AG04449 (cell line): ENCODE data around the gene PDP2.

ENCODE experiments used
- CTCF ChIA-PET: fragments of 350-600 bp; formaldehyde crosslinking; extraction: SDS; loops from one replicate; lab custom pipeline; 2021; ENCODE audit warnings: antibody characterized with exemption; lab: Yijun Ruan, JAX
- POLR2A ChIA-PET: fragments of 400-600, 350-600 bp; formaldehyde crosslinking; extraction: SDS; loops from one replicate; lab custom pipeline; 2020; ENCODE audit warnings: antibody characterized with exemption, inconsistent platforms; lab: Yijun Ruan, JAX
- DNase-seq: peaks from one replicate; pipeline ENCODE4 v3.0.0-alpha.2; 2010; ENCODE audit warnings: low read depth, low spot score
- H3K4me3 ChIP-seq: 2 replicates; pipeline ENCODE4 v1.5.1; 2011; ENCODE audit warnings: low read depth, mild to moderate bottlenecking, control low read depth, low read length
- TF ChIP-seq, protein P1 (sequence below): IDR thresholded peaks from one replicate; pipeline ENCODE4 v1.5.1; 2011; ENCODE audit warnings: mild to moderate bottlenecking, moderate library complexity, low read length, control low read depth, inconsistent platforms; ENCODE audit not compliant: insufficient read depth; ENCODE audit errors: missing control alignments

The PDP2 gene

DNA sequence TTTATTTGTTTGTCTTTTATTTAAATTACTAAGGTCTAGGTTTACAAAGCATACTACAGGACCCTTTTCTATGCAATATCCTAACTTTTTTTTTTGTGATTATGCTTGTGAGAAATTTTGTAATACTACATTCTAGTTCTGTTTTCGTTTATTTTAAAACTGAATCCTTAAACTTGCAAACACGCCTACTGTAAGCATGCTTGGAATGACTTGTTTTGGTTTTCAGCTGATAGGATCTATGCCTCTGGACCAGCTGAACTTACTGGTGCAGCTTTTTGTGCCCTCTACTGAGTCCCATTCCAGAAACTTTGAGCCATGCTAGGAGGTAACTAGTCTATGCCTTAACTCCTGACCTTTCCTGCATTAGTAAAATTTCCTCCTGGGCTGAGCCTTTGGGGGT lies 6.0 kb downstream of the PDP2 start:
- no peak overlapping the region for H3K4me3 ChIP-seq
- ChIA-PET POLR2A (no interaction called here), CTCF (interaction anchor here (1.4 to 3.0 kb wide), 6 partner anchors 9 to 481 kb away, joined by 4 to 21 read pairs (median 8); no protein-coding TSS in a partner anchor)
- TF ChIP-seq, protein P1, sequence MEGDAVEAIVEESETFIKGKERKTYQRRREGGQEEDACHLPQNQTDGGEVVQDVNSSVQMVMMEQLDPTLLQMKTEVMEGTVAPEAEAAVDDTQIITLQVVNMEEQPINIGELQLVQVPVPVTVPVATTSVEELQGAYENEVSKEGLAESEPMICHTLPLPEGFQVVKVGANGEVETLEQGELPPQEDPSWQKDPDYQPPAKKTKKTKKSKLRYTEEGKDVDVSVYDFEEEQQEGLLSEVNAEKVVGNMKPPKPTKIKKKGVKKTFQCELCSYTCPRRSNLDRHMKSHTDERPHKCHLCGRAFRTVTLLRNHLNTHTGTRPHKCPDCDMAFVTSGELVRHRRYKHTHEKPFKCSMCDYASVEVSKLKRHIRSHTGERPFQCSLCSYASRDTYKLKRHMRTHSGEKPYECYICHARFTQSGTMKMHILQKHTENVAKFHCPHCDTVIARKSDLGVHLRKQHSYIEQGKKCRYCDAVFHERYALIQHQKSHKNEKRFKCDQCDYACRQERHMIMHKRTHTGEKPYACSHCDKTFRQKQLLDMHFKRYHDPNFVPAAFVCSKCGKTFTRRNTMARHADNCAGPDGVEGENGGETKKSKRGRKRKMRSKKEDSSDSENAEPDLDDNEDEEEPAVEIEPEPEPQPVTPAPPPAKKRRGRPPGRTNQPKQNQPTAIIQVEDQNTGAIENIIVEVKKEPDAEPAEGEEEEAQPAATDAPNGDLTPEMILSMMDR, result no peak
- DNase-seq, result no peak

DNA sequence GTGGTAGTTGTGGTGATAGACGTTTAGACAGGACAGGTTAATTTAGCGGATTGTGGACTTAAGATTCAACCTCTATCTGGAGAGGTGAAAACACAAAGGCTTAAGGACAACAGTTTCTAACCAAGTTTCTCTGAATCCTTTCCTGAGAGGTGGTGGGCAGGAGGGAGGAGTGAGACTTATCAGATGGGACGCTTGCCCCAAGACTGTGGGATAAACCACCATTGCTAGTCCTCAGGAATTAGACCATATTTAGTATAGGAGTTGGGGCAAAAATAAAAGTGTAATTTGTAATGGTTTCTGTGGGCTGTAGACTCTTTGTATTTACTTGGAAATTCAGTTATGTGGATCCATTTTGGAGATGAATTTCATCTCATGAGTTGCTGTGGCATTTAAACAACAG lies 6.6 kb downstream of the PDP2 start:
- TF ChIP-seq, protein P1, result no peak
- DNase-seq, result no peak
- CTCF ChIA-PET, result interaction anchor here (0.9 to 3.0 kb wide), 6 partner anchors 9 to 481 kb away, joined by 3 to 21 read pairs (median 6); no protein-coding TSS in a partner anchor
- no peak overlapping the region for H3K4me3 ChIP-seq
- POLR2A ChIA-PET, result no interaction called here

DNA sequence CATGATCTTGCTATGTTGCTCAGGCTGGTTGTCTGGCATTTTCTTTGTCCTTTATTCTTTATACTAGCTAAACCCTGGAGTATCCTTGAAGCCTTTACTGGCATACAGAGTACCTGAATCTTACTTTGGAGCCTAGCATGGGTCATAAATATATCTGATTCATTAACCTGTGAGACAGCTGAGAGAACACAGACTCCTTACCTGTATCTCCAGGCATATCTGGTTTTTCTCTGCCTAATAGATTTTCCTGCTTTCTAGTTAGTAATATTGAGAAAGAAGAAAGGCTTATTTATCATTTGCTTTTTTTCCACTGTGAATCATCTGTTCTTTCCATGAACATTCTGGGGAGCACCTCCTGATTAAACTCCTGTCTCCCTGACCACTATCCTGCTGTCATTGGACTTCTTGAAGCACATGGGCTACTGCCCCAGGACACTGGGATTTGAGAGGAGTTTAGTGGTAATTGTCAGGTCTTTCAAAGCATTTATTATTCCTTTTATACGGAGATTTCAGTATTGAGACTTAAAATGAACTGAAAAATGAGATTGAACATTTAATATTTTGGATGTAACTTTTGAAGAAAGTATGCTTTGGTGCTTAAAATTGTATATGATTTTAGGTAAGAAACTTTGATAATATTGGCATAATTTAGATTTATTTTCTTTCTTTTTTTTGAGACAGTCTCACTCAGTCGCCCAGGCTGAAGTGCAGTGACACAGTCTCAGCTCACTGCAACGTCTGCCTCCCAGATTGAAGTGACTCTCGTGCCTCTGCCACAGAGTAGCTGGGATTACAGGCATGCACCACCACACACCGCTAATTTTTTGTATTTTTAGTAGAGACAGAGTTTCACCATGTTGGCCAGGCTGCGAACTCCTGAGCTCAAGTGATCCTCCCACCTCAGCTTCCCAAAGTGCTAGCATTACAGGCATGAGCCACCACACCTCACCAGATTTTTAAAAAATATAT lies 8.6 kb downstream of the PDP2 start:
- TF ChIP-seq, protein P1, result no peak
- ChIA-PET CTCF (interaction anchor here (0.8 to 3.2 kb wide), 4 partner anchors 16 to 64 kb away, joined by 3 to 12 read pairs (median 7); partner anchors contain the start of gene NAE1), POLR2A (no interaction called here)
- H3K4me3 ChIP-seq, result no peak overlapping the region
- no peak for DNase-seq

DNA sequence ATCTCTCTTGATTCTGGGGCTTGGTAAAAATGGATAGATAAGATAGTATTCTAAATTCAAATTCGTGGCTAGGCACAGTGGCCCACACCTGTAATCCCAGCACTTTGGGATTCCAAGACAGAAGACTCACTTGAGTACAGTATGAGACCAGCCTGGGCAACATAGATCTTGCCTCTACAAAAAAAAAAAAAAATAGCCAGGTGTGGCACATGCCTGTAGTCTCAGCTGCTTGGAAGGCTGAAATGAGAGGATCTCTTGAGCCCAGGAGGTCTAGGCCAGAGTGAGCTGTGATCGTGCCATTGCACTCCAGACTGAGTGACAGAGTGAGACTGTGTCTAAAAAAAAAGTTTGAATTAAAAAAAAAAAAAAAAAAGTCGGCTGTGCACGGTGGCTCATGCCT lies 9.3 kb downstream of the PDP2 start:
- ChIA-PET POLR2A (interaction anchor here (0.6 kb wide), 1 partner anchor 317 kb away, joined by 3 read pairs; no protein-coding TSS in a partner anchor), CTCF (interaction anchor here (0.8 to 24.6 kb wide), 6 partner anchors 17 to 64 kb away, joined by 3 to 350 read pairs (median 11); partner anchors contain the start of genes CDH16 and RRAD)
- no peak overlapping the region for H3K4me3 ChIP-seq
- no peak for DNase-seq
- TF ChIP-seq, protein P1, result no peak

DNA sequence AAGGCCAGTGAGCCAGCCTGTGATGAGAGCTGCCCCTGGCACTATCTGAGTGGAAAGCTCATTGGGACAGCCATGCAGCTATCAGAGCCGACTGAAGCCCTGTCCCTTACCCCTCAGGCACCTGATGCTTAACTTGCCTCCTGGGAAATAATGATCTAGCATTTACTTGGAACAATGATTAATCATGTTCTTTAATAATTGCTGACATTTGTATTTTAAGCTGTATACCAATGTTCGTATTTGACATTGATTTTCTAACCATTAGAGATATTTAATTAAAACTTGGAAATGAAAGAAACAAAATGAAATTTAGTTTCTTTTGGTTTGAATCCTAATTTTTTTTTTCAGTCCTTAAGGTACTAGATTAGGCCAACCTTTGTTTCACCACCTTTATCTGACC lies 10.5 kb downstream of the PDP2 start:
- no peak for DNase-seq
- H3K4me3 ChIP-seq, result no peak overlapping the region
- CTCF ChIA-PET, result interaction anchor here (0.7 to 24.6 kb wide), 11 partner anchors 9 to 67 kb away, joined by 3 to 350 read pairs (median 10); partner anchors contain the start of genes CDH16, PDP2 and RRAD
- POLR2A ChIA-PET, result no interaction called here
- TF ChIP-seq, protein P1, result no peak

DNA sequence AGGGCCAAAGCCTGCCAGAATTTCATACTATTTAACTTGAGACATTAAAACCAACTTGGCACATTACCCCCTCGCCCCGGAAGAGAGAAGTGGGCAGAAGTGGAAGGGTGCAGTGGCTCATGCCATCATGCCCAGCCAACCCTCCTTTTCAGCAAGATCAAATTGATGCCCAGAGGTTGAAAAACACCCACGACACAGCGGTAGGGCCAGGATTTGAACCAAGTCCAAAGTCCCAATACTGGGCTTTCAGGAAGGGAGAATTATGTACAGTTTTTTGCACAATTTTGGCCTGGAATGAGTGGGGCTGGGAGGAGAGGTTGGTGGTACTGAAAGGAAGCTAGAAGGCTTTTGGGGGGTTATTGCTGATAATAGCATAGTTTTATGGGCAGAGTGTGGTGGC lies 11.0 kb downstream of the PDP2 start:
- DNase-seq, result no peak
- CTCF ChIA-PET, result interaction anchor here (0.7 to 24.6 kb wide), 12 partner anchors 9 to 264 kb away, joined by 3 to 350 read pairs (median 6); partner anchors contain the start of genes CDH16, PDP2 and RRAD
- TF ChIP-seq, protein P1, result no peak
- POLR2A ChIA-PET, result no interaction called here
- H3K4me3 ChIP-seq, result no peak overlapping the region
